BE2C (cell line): Measurements from ENCODE around the gene CORO1C.

Experiments used
- DNase-seq: peaks from one replicate; pipeline ENCODE4 v3.0.0-alpha.2; 2020
- H3K27me3 ChIP-seq: fragments of 250-450 bp; sonication (Bioruptor Pico); 2 replicates; pipeline ENCODE4 v1.5.1; 2020; ENCODE audit warnings: mild to moderate bottlenecking
- H3K36me3 ChIP-seq: fragments of 250-450 bp; sonication (Bioruptor Pico); 2 replicates; pipeline ENCODE4 v1.5.1; 2020; ENCODE audit warnings: mild to moderate bottlenecking
- H3K4me1 ChIP-seq: fragments of 250-450 bp; sonication (Bioruptor Pico); 2 replicates; pipeline ENCODE4 v1.5.1; 2020
- H3K4me3 ChIP-seq: 2 replicates; pipeline ENCODE4 v1.5.1; 2011; ENCODE audit warnings: low read depth, low read length
- H3K9me3 ChIP-seq: fragments of 250-450 bp; sonication (Bioruptor Pico); 2 replicates; pipeline ENCODE4 v1.5.1; 2020
- CTCF ChIP-seq: IDR thresholded peaks from 2 replicates; pipeline ENCODE4 v1.5.1; 2012; ENCODE audit warnings: mild to moderate bottlenecking, low read depth, low read length

Gene CORO1C

GRCh38 chr12:108732489-108733229 is 1.3 kb upstream of the CORO1C start:
- Histone ChIP-seq H3K36me3 (no peaks in the 10 kb centered on the region), H3K4me3 (peak overlapping the region; percentile 83), H3K9me3 (no peaks in the 10 kb centered on the region), H3K4me1 (peaks cover 4% of the 10 kb centered on the region; the same call in 1 of the 2 replicates), H3K27me3 (no peaks in the 10 kb centered on the region)
- TF ChIP-seq CTCF = no peak
- no peak for DNase-seq

GRCh38 chr12:108731866-108732461 is 646 bp upstream of the CORO1C start:
- peak overlapping the region; percentile 83 for H3K4me3 ChIP-seq
- H3K27me3 ChIP-seq = no peaks in the 10 kb centered on the region
- DNase-seq = peak; percentile 100
- H3K9me3 ChIP-seq = no peaks in the 10 kb centered on the region
- H3K4me1 ChIP-seq = peaks cover 4% of the 10 kb centered on the region; the same call in 1 of the 2 replicates
- no peaks in the 10 kb centered on the region for H3K36me3 ChIP-seq
- TF ChIP-seq CTCF = no peak

- Histone ChIP-seq H3K4me1 (peaks cover 4% of the 10 kb centered on the region; the same call in 1 of the 2 replicates), H3K4me3 (peak overlapping the region; percentile 91), H3K36me3 (no peaks in the 10 kb centered on the region), H3K27me3 (no peaks in the 10 kb centered on the region), H3K9me3 (no peaks in the 10 kb centered on the region)
- no peak for TF ChIP-seq CTCF
- DNase-seq = peak; percentile 75
Observed at GRCh38 chr12:108730365-108731104, 783 bp downstream of the CORO1C start.

- peaks cover 9% of the 10 kb centered on the region for H3K4me1 ChIP-seq
- H3K9me3 ChIP-seq = no peaks in the 10 kb centered on the region
- no peak for TF ChIP-seq CTCF
- no peaks in the 10 kb centered on the region for H3K36me3 ChIP-seq
- DNase-seq = peak; percentile 22
- H3K27me3 ChIP-seq = no peaks in the 10 kb centered on the region
- peak overlapping the region; percentile 91 for H3K4me3 ChIP-seq
Observed at GRCh38 chr12:108729612-108730364, 1.5 kb downstream of the CORO1C start.

GRCh38 chr12:108728820-108729611 is 2.3 kb downstream of the CORO1C start:
- TF ChIP-seq CTCF = no peak
- no peaks in the 10 kb centered on the region for H3K27me3 ChIP-seq
- peaks cover 11% of the 10 kb centered on the region for H3K4me1 ChIP-seq
- no peaks in the 10 kb centered on the region for H3K36me3 ChIP-seq
- DNase-seq = no peak
- peak overlapping the region; percentile 91 for H3K4me3 ChIP-seq
- no peaks in the 10 kb centered on the region for H3K9me3 ChIP-seq
